Thyroid gland (tissue), 4 donors: ENCODE data around the gene ZNF511. TPM values are rescaled to one million over a fixed set of nuclear protein-coding genes. Genes with fewer than 3 reads are reported as not detected.

Source experiments
- DNase-seq, 2 donors: peaks; one replicate each; pipeline ENCODE4 v3.0.0-alpha.2; 2019
- H3K27ac ChIP-seq, 3 donors: fragments of 200-600 bp; sonication (generic); 1 replicate in 2 of 3; 2 replicates in 1 of 3; pipeline ENCODE4 v1.5.1; 2016 to 2019; ENCODE audit warnings: mild to moderate bottlenecking in 1 of 3, moderate library complexity in 1 of 3
- H3K27me3 ChIP-seq: fragments of 200-600 bp; sonication (generic); one replicate; pipeline ENCODE4 v1.5.1; 2019
- H3K36me3 ChIP-seq, 2 donors: fragments of 200-600 bp; sonication (generic); one replicate each; pipeline ENCODE4 v1.5.1; 2016 to 2019
- H3K4me1 ChIP-seq, 2 donors: fragments of 200-600 bp; sonication (generic); one replicate each; pipeline ENCODE4 v1.5.1; 2017 to 2019
- H3K4me3 ChIP-seq, 3 donors: fragments of 200-600 bp; sonication (generic); replicated peaks in 1 of 3; 1 replicate in 2 of 3; 2 replicates in 1 of 3; pipeline ENCODE4 v1.5.1; 2016; ENCODE audit warnings: mild to moderate bottlenecking in 1 of 3
- H3K9me3 ChIP-seq: fragments of 200-600 bp; sonication (generic); one replicate; pipeline ENCODE4 v1.5.1; 2017
- CTCF ChIP-seq, 6 experiments: fragments of 200-600 bp in 3 of 6; fragments of 450-650 bp in 3 of 6; sonication (generic) in 3 of 6; IDR thresholded peaks; one replicate each; pipeline ENCODE4 v1.5.1; 2016 to 2019; ENCODE audit warnings: antibody characterized with exemption in 6 of 6, mild to moderate bottlenecking in 2 of 6, inconsistent platforms in 1 of 6, moderate library complexity in 1 of 6
- POLR2A ChIP-seq, 2 donors: fragments of 450-650 bp; IDR thresholded peaks; one replicate each; pipeline ENCODE4 v1.6.1; 2017; ENCODE audit warnings: antibody characterized with exemption in 2 of 2, mild to moderate bottlenecking in 2 of 2, moderate library complexity in 1 of 2
- WGBS, 2 donors: methylation state at CpG; one replicate each; pipeline ENCODE4 v1.1.5; 2017; 5-methylcytosine and 5-hydroxymethylcytosine counted together
- intact Hi-C: fragments of 100-400 bp; cut with DNase I; formaldehyde crosslinking; loops from one replicate; pipeline ENCODE4 v1.15.1; 2023
- total RNA-seq, 4 donors: library from RNA; depleted of rRNA; stranded (reverse); fragments of >200 nt; gene quantifications; one replicate each; pipeline ENCODE4 v1.2.3, GENCODE V29; 2016

Gene ZNF511
- total RNA-seq, 4 donors from 2014 or later: 22.0 to 53.6 (median 26.2) TPM

- Histone ChIP-seq H3K4me1 (peaks cover 10 to 13% of the 10 kb centered on the region in 2 donors), H3K27ac (no peak overlapping the region), H3K27me3 (no peaks in the 10 kb centered on the region), H3K9me3 (no peaks in the 10 kb centered on the region), H3K36me3 (peaks cover 0 to 10% of the 10 kb centered on the region in 2 donors), H3K4me3 (no peak overlapping the region)
- 92 to 94% methylated on average over 21 to 23 of the region's 23 CpGs for WGBS, 2 donors
- intact Hi-C loops: loop anchor here (5.0 kb wide), 2 partner anchors 50 to 65 kb away; partner anchors contain the start of gene PAOX
- DNase-seq: no peak
- TF ChIP-seq POLR2A (IDR thresholded peaks at IDR 0.05) (no peak), CTCF (IDR thresholded peaks at IDR 0.05) (no peak)
Observed at GRCh38 chr10:133312016-133312768, 3.5 kb downstream of the ZNF511 start.

GRCh38 chr10:133312769-133313145 lies 4.0 kb downstream of the ZNF511 start:
- 94 to 95% methylated on average over 9 of the region's 9 CpGs for WGBS, 2 donors
- Histone ChIP-seq H3K4me3 (no peak overlapping the region), H3K36me3 (peaks cover 0 to 10% of the 10 kb centered on the region in 2 donors), H3K4me1 (peaks cover 4 to 9% of the 10 kb centered on the region in 2 donors), H3K27ac (no peak overlapping the region), H3K27me3 (no peaks in the 10 kb centered on the region), H3K9me3 (no peaks in the 10 kb centered on the region)
- TF ChIP-seq CTCF (IDR thresholded peaks at IDR 0.05) (no peak), POLR2A (IDR thresholded peaks at IDR 0.05) (no peak)
- no peak for DNase-seq
- intact Hi-C loops: loop anchor here (5.0 kb wide), 2 partner anchors 50 to 65 kb away; partner anchors contain the start of gene PAOX

GRCh38 chr10:133313192-133313591 lies 4.5 kb downstream of the ZNF511 start:
- H3K4me1 ChIP-seq: peaks cover 4 to 9% of the 10 kb centered on the region in 2 donors
- 84 to 89% methylated on average over 3 to 4 of the region's 4 CpGs for WGBS, 2 donors
- intact Hi-C loops: loop anchor here (5.0 kb wide), 2 partner anchors 51 to 64 kb away; partner anchors contain the start of gene PAOX
- no peak overlapping the region for H3K27ac ChIP-seq
- no peaks in the 10 kb centered on the region for H3K27me3 ChIP-seq
- H3K9me3 ChIP-seq: no peaks in the 10 kb centered on the region
- TF ChIP-seq CTCF (IDR thresholded peaks at IDR 0.05): no peak
- TF ChIP-seq POLR2A (IDR thresholded peaks at IDR 0.05): no peak
- DNase-seq: no peak
- no peak overlapping the region for H3K4me3 ChIP-seq
- H3K36me3 ChIP-seq: peaks cover 0 to 10% of the 10 kb centered on the region in 2 donors

- Histone ChIP-seq H3K36me3 (peaks cover 0 to 10% of the 10 kb centered on the region in 2 donors), H3K27ac (no peak overlapping the region), H3K4me1 (peaks cover 4 to 6% of the 10 kb centered on the region in 2 donors), H3K9me3 (no peaks in the 10 kb centered on the region), H3K27me3 (no peaks in the 10 kb centered on the region), H3K4me3 (no peak overlapping the region)
- TF ChIP-seq POLR2A (IDR thresholded peaks at IDR 0.05) (no peak), CTCF (IDR thresholded peaks at IDR 0.05) (no peak)
- no peak for DNase-seq
- intact Hi-C loops: loop anchor here (5.0 kb wide), 2 partner anchors 53 to 62 kb away; partner anchors contain the start of gene PAOX
- WGBS, 2 donors: 75 to 80% methylated on average over 9 to 12 of the region's 12 CpGs
Observed at GRCh38 chr10:133314911-133315310, 6.2 kb downstream of the ZNF511 start.

- no peak overlapping the region for H3K27ac ChIP-seq
- DNase-seq: no peak
- no peaks in the 10 kb centered on the region for H3K9me3 ChIP-seq
- 85 to 90% methylated on average over 5 of the region's 5 CpGs for WGBS, 2 donors
- H3K4me1 ChIP-seq: peaks cover 4 to 6% of the 10 kb centered on the region in 2 donors
- H3K36me3 ChIP-seq: peaks cover 0 to 3% of the 10 kb centered on the region in 2 donors
- no peak for TF ChIP-seq CTCF (IDR thresholded peaks at IDR 0.05)
- no peak for TF ChIP-seq POLR2A (IDR thresholded peaks at IDR 0.05)
- no peak overlapping the region for H3K4me3 ChIP-seq
- no peaks in the 10 kb centered on the region for H3K27me3 ChIP-seq
- intact Hi-C loops: no loop called here
Observed at GRCh38 chr10:133315847-133316246, 7.1 kb downstream of the ZNF511 start.
